Activated CD8-positive, alpha-beta memory T cell treated with anti-CD3 and anti-CD28 coated beads, Interleukin-2, amount 50 U/mL, for 1 hour (primary cell): ENCODE data around the gene LONP2.
"Not testable (repeated sequence)": the region's sequence is repeated elsewhere in the genome, so short reads cannot be mapped to it uniquely, and the experiment has no call there.

ENCODE experiments used
- DNase-seq: peaks from one replicate; pipeline ENCODE4 v3.0.0-alpha.2; 2020; ENCODE audit errors: extremely low read depth

Gene LONP2

DNA sequence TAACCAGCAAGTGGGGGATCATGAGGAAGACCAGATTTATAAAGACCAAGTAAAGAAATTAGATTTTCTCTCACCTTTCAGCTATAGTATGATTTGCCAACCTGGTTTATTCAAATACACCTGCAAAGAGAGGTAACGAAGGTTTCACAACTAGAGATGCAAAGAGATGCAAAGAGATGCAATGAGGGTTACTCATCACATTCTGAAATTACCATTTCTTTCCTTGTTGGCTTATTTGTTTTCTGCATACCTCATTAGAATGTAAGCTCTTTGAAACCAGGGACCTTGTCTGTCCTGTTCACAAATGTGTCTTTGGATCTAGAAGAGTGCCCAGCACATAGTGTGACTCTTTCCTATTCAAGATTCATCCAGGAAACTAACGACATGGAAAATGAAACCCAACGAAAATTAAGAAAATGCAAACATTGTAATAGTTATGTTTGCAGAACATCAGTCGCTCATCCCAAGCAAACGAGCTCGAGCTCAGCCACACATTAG is 9.0 kb upstream of the LONP2 start:
- DNase-seq = no peak

DNA sequence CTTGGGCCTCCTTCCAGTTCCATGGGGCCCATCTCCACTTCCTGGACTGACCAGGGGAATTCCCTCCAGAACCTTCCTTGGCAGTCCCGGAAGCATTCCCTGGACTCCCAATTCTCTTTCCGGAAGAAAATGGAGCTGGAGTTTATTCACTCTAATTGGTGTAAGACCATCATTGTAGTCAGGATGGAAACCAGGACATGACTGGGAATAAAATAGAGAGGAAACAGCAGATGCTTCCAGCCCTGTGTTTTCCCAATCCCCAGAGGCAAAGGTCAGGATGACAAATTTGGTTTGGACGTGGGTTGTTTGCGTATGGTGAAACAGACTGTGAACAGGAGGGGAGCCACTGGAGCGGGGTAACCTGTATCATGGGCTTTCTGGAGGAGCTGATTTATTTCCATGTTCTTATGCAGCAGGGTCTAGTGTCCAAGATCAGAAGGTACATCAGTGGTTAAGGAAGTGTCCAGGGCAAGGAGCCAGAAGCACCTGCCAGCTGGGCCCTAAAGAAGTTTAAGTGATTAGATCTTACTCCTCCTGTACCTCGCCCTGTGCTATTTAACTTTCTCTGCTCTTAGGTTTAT is 8.5 kb upstream of the LONP2 start:
- no peak for DNase-seq

DNA sequence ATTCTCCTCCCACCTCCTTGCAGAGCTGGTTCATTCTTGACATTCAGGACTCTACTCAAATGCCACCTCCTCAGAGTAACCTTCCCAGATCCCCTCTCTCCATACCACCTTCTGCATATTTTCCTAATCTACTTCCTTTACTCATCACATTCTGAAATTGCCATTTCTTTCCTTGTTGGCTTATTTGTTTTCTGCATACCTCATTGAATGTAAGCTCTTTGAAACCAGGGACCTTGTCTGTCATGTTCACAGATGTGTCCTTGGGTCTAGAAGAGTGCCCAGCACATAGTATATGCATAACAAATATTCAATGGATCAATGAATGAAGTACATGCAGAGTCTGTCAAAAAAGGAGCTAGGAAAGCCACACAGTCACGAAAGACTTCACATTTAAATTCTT is 7.8 kb upstream of the LONP2 start:
- no peak for DNase-seq

DNA sequence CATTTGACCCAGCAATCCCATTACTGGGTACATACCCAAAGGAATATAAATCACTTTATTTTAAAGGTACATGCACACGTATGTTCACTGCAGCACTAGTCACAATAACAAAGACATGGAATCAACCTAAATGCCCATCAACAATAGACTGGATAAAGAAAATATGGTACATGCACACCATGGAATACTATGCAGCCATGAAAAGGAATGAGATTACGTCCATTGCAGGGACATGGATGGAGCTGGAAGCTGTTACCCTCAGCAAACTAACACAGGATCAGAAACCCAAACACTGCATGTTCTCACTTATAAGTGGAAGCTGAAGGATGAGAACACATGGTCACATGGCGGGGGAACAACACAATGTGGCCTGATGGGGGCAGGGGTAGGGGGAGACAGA is 4.0 kb upstream of the LONP2 start:
- not testable (repeated sequence) for DNase-seq

DNA sequence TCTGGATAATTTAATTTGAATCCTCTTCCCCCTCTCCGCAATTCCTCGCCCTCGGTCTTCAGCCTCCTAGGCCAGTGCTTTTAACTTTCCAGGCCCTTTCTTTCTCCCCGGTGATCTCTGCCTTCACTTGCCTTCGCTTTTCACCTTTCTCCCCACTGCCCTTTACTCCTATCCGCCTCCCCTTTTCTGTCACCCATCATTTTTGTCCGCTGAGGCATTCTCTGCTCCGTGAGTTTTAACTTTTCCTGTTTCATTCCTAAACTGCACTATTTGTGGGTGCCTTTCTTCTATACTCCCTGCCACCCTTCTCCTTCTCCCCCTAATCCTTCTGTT is 729 bp downstream of the LONP2 start:
- DNase-seq = no peak

DNA sequence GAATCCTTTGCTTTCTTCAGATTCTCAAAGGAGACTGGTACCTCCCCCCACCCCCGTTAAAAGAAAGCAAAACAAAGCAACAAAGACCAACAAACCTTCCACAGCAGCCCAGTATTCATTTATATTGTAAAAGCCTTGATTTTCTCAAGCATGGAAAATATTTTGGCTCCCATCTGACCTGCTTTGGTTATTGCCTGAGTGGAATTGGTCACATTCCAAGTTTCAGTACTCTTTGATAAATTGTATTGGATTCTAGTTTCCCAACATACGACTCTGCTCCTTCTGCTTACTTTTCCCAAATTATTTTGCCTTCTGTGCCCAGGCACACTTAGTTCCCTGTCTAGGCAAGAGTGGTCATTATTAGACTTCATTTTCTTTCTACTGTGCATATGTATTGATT is 2.0 kb downstream of the LONP2 start:
- DNase-seq = no peak

DNA sequence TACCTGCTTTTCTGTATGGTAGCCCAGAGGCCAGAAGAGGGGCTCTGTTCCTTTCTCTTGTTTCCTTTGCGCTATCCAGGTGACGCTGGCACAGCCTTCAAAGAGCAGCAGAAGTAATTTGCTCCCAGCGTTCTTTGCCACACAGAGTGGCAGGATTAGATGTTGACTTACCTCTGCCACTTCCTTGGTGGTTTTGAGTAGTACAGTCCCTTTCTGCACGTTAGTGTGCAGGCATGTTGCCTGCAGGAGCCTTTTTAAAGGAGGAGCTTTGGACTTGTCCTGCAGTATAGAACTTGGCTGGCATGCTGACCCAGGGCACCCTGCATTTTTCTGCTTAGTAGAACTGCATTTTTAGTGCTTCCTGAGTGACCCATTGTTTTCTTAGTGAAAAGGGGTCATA is 3.2 kb downstream of the LONP2 start, which contains the start of gene ABCC11:
Gene ABCC11, minus strand, starts transcription at position 229 of the 400 bp plus-strand sequence. CDS start 15,618 bp downstream, outside the sequence.
- no peak for DNase-seq

DNA sequence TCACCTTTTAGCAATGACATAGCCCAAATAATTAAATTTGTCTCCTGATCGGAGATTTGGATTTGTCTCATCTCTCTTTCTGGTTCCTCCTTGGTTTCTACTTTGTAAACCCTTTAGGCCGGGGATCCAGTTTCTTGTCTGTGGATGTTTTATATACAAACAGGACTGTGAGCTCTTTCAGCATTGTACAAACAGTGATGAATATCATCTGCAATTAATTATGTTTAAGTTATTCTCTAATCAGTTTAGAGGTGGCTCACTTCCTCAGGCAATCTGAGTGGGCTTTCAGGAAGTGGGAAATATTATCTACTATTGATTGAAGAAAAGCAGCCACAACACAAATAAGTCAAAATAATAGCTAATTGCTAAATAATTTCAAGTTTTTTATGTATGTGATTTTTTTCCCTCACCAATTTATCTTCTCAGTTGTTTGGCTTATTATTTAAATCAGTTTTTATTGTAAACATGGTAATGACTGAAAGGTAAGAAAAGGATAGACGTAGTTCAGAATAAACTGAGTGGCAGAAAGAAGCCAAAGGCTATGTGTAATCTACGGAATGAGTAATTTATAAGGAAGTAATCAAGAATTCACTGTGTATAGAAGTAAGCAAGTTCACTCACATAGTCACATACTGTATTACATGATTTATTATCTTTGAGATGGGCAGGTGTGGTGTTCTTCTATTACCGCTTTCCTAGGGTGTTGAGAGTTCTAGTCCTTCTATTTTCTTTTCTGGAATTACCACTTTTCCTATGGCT is 6.6 kb downstream of the LONP2 start:
- no peak for DNase-seq

DNA sequence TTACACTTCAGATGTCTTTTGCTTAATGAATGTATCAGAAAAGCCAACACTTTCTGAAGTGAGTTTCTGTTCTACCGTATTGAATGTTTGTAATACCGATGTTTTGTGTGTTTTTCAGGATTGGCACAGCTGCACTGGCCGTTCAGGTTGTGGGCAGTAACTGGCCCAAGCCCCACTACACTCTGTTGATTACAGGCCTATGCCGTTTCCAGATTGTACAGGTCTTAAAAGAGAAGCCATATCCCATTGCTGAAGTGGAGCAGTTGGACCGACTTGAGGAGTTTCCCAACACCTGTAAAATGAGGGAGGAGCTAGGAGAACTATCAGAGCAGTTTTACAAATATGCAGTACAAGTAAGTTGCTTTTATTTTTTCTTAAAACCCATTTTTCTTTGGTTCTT is 7.9 kb downstream of the LONP2 start:
- DNase-seq = no peak

DNA sequence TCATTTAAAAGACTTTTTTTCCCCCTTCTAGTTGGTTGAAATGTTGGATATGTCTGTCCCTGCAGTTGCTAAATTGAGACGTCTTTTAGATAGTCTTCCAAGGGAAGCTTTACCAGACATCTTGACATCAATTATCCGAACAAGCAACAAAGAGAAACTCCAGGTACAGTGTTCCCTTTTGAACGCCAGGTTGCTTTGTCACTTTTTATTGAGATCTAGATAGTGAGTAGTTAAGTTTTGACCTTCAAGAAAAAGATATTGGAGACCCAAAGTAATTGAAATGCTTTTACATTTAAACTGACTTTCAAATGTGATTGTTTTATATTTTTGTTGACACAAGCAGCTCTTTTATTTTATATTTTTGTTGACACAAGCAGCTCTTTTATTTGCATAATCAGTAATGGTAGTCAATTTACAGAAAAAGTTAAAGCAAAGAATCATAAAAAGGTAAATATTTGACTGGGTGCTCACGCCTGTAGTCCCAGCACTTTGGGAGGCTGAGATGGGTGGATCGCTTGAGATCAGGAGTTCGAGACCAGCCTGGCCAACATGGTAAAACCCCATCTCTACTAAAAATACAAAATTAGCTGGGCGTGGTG is 12.6 kb downstream of the LONP2 start:
- no peak for DNase-seq

DNA sequence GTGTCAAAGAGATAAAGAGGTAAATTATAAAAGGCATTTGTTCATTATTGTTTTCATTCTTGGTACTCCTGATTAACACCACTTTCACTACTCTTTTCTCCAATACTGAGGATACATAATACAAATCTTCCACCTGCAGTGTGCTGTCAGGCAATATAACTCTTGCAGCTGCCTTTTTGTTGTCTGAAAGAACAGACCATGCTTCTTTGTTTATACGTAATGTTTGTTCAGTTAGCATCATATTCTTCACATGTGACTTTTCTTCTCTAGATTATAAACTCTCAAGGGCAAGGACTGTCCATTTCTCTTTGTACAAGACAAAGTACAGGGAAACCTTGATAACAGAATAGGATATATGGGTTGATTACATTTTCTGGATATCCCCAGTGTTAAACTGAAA is 17.5 kb downstream of the LONP2 start:
- DNase-seq = no peak

DNA sequence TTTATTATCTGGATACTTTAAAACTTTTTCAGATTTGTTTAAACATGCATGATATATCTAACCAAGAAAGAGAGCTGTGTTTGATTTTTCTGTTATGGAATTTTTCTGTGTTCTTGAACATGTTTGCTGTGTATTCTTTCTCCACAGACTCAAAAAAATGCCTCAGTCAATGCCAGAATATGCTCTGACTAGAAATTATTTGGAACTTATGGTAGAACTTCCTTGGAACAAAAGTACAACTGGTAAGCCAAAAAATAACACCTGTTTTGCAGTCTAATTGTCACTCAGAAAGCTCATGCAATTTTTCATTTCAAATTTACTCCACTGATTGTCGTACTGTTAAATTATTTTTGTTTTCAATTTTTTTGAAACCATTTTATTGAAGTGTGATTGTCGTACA is 18.5 kb downstream of the LONP2 start:
- no peak for DNase-seq

DNA sequence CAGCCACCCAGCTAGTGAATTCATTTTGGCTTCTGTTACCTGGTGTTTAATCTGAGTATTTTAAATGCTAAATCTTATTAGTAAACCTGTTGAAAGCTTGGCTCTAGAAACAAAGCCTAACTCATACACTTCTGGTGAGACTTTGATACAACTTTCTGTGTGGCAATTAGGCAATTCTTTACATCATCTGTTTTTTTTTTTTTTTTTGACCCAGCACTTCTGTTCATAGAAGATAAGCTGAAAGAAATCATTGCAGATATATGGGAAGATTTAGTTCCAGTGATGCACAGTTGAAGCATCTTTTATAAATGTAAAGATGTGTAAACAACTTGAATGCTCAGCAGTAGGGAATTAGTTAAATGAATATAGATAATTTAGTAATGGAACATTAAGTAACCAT is 24.9 kb downstream of the LONP2 start:
- DNase-seq = no peak

DNA sequence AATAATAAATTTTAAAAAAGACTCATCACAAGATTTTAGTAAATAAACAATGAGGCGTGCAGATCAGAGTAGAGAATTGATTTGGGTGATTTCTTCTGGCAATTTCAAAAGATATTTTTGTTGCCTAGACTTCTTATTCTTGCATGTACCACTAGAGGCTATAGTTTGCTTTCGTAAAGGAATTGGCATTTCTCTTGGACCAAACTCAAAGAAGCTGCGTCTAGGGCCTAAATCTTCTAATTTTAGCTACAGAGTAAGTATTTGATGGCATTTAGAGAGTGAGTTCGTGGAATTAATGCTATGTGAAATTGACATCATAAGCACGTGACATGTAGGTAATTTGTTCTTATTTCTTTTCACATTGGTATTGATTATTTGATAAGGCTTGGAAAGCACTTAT is 27.6 kb downstream of the LONP2 start:
- DNase-seq = no peak

DNA sequence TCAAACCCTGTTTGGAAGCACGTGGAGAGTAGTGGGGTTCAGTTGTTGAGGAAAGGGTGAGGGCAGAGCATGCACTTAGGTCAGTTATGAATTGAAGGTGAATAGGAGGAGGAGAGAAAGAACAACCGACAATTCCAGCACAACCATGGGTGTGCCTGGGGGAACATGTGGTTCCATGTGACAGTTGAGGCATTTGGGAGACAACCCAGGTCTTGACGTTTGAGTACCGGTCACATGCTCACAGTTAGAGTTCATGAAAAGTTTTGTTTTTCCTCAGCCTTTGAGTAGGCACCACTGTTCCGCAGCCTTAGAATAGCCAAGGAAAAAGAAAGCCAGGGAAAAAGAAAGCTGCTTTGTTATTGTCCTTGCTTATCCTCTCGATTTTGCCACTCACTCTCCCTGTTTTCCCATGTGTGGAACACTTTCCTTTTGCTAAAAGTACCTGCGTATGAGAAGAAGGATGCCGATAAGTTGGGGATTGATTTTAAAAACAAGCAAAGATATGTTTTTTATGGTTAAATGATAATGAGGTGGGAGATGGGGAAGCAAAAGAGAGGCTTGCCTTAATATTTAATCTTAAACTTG is 28.8 kb downstream of the LONP2 start:
- DNase-seq = no peak

DNA sequence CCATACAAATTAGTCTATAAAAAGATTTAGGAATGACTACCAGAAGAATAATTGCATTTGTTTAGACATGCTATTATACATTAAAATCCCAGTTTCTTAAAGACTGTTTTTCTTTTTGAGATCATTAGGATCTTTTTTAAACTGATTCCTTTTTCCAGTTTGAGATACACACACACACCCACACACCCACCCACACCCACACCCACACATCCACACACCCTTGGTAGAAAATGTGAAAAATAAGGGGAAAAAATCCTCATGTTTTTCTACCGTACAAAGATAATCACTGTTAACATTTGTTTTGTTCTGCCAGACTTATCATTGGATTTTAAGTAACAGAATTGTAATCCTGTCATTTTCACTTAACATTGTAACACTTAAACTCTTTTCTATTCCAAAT is 30.4 kb downstream of the LONP2 start:
- no peak for DNase-seq

DNA sequence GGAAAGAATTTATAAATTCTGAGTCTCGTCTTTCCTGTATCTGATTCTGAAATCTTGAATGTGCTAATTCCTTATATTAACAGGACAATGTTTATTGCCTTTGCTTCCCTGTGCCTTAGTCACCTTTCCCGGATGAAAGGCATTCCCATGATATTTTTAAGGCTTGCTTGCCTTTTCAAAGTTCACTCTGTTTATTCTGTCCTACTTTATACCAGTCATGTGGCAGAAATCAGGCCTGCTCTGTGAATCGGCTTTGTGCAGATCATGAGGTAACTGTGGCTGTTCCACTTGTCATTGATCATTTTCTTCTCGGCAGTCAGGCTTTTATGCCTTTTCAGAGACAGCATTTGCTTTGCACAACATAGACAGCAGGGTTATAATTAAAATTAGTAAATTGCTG is 32.0 kb downstream of the LONP2 start:
- no peak for DNase-seq

DNA sequence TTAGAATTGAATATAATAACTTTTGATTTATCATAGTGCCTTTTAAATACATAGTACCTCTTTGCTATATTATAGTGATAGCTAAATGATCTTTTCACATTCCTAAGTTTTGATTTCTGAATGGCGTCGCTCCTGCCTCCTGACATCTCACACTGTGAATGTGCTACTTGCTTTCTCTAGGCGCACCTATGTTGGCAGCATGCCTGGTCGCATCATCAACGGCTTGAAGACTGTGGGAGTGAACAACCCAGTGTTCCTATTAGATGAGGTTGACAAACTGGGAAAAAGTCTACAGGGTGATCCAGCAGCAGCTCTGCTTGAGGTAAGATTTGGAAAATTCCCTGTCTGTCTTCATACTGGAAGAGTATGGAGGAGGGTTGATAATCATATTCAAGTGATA is 33.1 kb downstream of the LONP2 start:
- no peak for DNase-seq

DNA sequence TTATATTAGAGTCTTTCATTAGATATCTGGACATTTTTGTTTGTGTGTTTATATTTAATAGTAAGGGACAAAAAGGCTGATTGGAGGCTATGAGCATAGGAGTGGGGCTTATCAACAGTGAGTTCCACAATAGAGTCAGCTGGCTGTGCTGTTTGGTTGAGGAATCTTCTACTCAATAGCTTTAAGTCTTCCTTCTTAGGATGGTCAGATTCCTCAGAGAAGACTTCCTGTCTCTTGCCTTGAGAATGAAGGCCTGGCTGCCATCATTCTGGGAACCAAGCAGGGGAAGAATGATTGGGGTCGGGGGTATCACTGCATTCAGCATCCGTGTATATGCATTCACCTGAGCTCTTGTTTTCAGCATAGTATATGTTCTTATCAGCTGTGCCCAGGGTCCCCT is 35.1 kb downstream of the LONP2 start:
- DNase-seq = no peak

DNA sequence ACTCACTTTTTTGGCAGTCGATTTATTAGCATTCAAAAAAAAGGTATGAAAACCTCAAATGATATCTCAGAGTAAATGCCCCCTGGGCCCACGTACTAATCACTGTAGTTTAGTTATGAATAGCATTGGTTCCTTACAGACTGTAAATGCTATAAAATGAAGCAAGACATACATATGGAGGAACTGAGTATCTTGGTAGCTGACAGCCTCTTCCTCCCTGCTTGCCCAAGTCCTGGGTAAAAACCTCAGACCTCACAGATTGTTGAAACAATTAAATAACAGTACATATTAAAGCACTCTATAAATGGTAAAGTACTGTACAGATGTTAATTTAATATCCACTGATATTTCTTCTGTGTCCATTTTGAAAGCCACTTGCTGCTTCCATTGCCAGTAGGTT is 36.4 kb downstream of the LONP2 start:
- DNase-seq = no peak

DNA sequence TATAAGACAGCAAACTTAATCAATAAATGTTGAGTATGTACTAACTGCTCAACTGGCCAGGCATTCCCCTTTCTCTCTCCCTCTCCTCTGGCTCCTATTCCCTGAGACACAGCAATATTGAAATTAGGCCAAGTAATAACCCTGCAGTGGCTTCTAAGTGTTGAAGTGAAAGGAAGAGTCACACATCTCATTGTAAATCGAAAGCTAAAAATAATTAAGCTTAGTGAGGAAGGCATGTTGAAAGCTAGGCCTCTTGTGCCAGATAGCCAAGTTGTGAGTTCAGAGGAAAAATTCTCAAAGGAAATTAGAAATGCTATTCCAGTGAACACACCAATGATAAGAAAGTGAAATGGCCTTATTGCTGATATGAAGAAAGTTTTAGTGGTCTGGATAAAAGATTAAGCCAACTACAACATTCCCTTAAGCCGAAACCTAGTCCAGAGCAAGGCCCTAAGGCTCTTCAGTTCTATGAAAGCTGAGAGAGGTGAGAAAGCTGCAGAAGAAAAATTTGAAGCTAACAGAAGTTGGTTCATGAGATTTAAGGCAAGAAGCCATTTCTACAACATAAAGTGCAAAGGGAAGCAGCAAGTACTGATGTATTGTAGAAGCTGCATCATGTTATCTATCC is 38.6 kb downstream of the LONP2 start:
- no peak for DNase-seq

DNA sequence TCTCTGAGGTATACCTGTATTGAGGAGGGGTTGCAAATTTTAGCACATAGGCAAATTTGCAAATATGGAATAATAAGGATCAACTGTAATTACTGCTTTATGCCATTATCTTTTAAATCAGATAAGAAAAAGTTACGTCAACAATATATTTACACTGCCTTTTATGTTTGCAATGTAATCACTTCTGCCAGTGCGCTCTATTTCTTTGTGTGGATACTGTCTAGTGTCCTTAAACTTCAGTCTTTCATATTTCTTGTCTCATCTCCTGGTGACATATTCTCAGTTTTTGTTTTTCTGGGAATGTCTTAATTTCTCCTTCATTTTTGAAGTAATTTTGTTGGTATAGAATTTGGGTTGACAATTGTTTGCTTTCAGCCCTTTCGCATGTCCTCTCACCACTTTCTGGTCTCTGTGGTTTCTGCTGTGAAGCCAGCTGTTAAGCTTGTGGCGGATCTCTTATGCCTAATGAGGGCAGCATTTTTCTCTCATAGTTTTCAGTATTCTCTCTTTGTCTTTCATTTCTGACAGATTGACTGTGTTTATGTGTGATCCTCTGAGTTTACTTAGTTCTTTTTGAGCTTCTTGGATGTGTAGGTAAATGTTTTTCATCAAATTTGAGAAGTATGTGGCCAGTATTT is 40.8 kb downstream of the LONP2 start:
- DNase-seq = no peak
